ENCODE results near the gene PTGES3L.
"Not testable (repeated sequence)": the region's sequence is repeated elsewhere in the genome, so short reads cannot be mapped to it uniquely, and the experiment has no call there.

The PTGES3L gene

GRCh38 chr17:42919522-42920077, 60.3 kb downstream of the PTGES3L start:
- not testable (repeated sequence) for DNase-seq

DNA sequence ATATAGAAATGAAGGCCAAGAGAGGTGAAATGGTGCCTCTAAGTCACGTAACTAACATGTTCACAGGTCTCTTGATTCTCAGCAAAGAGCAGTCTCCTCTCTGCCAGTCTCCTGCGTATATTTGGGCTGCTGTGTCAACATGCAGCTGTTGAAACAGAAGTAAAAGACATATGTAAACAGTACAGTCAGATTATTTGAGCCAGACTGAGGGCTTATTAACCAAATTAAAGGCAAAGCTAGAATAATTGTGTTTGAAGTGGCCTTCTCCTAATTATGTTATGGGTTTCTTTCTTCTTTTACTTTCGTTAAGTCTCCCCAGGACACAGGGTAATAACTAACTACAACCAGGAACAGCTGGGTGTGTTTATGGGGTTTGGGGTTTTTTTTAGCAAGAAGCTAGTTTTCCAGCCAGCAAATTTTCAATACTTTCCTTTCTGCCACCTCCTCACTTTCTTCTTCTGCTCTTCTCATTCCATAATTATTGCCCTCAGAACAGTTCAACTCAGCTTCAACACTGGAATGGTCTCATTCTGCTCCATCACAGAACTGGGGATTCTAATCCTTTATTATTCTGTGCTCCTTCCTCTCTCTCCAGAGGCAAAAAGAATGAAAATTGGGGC, 60.9 kb downstream of the PTGES3L start:
- DNase-seq, result no peak

All from T-helper 2 cell (primary cell).